Chondrocyte (in vitro differentiated cells): ENCODE measurements around the gene COPB1. TPM values are rescaled to one million over a fixed set of nuclear protein-coding genes. Genes with fewer than 3 reads are reported as not detected.

Source experiments
- DNase-seq: peaks from one replicate; pipeline ENCODE4 v3.0.0; 2021; ENCODE audit warnings: mixed read lengths, low spot score
- H3K27ac Mint-ChIP-seq: one replicate; pipeline ENCODE4 v1.8.0; 2021; ENCODE audit warnings: mild to moderate bottlenecking, moderate library complexity, mixed read lengths; ENCODE audit not compliant: unreplicated experiment
- H3K27me3 Mint-ChIP-seq: 2 replicates; pipeline ENCODE4 v1.8.0; 2021; ENCODE audit warnings: low read depth, mixed read lengths
- H3K36me3 Mint-ChIP-seq: 2 replicates; pipeline ENCODE4 v1.8.0; 2021; ENCODE audit warnings: low read depth, mixed read lengths
- H3K4me1 Mint-ChIP-seq: 2 replicates; pipeline ENCODE4 v1.8.0; 2021; ENCODE audit warnings: low read depth, mild to moderate bottlenecking, mixed read lengths
- H3K4me3 Mint-ChIP-seq: one replicate; pipeline ENCODE4 v1.8.0; 2021; ENCODE audit warnings: mild to moderate bottlenecking, moderate library complexity, mixed read lengths; ENCODE audit not compliant: unreplicated experiment
- H3K9me3 Mint-ChIP-seq: 2 replicates; pipeline ENCODE4 v1.8.0; 2021; ENCODE audit warnings: low read depth, mixed read lengths
- CTCF ChIP-seq: fragments of 200-600 bp; sonication (generic); IDR thresholded peaks from 2 replicates; pipeline ENCODE4 v1.5.0; 2021; ENCODE audit warnings: antibody characterized with exemption, mild to moderate bottlenecking, moderate library complexity
- total RNA-seq: library from RNA; stranded (reverse); gene quantifications from 3 replicates; pipeline ENCODE4 v1.2.1, GENCODE V29; 2021

COPB1 gene
- total RNA-seq, 1 donor from 2014 or later, result 168 TPM

GRCh38 chr11:14520747-14521151, 21.1 kb upstream of the COPB1 start:
- peaks cover 23% of the 10 kb centered on the region for H3K4me1 Mint-ChIP-seq
- TF ChIP-seq CTCF, result no peak
- no peak for DNase-seq
- peak overlapping the region; percentile 99 for H3K27ac Mint-ChIP-seq
- peaks cover 10% of the 10 kb centered on the region for H3K36me3 Mint-ChIP-seq
- peak overlapping the region; percentile 94 for H3K4me3 Mint-ChIP-seq
- no peaks in the 10 kb centered on the region for H3K27me3 Mint-ChIP-seq
- H3K9me3 Mint-ChIP-seq, result no peaks in the 10 kb centered on the region

- peak within 1 kb of the TSS; percentile 94 for H3K4me3 Mint-ChIP-seq
- peaks cover 10% of the 10 kb centered on the region for H3K36me3 Mint-ChIP-seq
- peak; percentile 51 for TF ChIP-seq CTCF
- peak within 1 kb of the TSS; percentile 99 for H3K27ac Mint-ChIP-seq
- H3K9me3 Mint-ChIP-seq, result no peaks in the 10 kb centered on the region
- DNase-seq, result peak; percentile 98
- H3K4me1 Mint-ChIP-seq, result peaks cover 23% of the 10 kb centered on the region
- no peaks in the 10 kb centered on the region for H3K27me3 Mint-ChIP-seq
Observed at GRCh38 chr11:14519917-14520746, 20.5 kb upstream of the COPB1 start, which contains the start of gene PSMA1. Gene PSMA1 (minus strand): TSS chr11:14520386. CDS start chr11:14520299, 87 bp downstream.

GRCh38 chr11:14519597-14519916, 19.9 kb upstream of the COPB1 start:
- Mint-ChIP-seq H3K27ac (peak overlapping the region; percentile 99), H3K4me3 (peak overlapping the region; percentile 94), H3K4me1 (peaks cover 23% of the 10 kb centered on the region), H3K27me3 (no peaks in the 10 kb centered on the region), H3K36me3 (peaks cover 12% of the 10 kb centered on the region), H3K9me3 (no peaks in the 10 kb centered on the region)
- no peak for TF ChIP-seq CTCF
- DNase-seq, result no peak

- H3K4me1 Mint-ChIP-seq, result peaks cover 23% of the 10 kb centered on the region
- H3K36me3 Mint-ChIP-seq, result peaks cover 14% of the 10 kb centered on the region
- H3K27me3 Mint-ChIP-seq, result no peaks in the 10 kb centered on the region
- no peaks in the 10 kb centered on the region for H3K9me3 Mint-ChIP-seq
- peak overlapping the region; percentile 94 for H3K4me3 Mint-ChIP-seq
- no peak for TF ChIP-seq CTCF
- DNase-seq, result no peak
- H3K27ac Mint-ChIP-seq, result peak overlapping the region; percentile 99
Observed at GRCh38 chr11:14518820-14519219, 19.2 kb upstream of the COPB1 start.

GRCh38 chr11:14513800-14514199, 14.2 kb upstream of the COPB1 start:
- no peak overlapping the region for H3K27ac Mint-ChIP-seq
- H3K36me3 Mint-ChIP-seq, result peaks cover 36% of the 10 kb centered on the region
- no peak for TF ChIP-seq CTCF
- H3K9me3 Mint-ChIP-seq, result no peaks in the 10 kb centered on the region
- no peak overlapping the region for H3K4me3 Mint-ChIP-seq
- peaks cover 8% of the 10 kb centered on the region for H3K4me1 Mint-ChIP-seq
- H3K27me3 Mint-ChIP-seq, result no peaks in the 10 kb centered on the region
- no peak for DNase-seq
